Fibroblast of peridontal ligament (primary cell): ENCODE data around the gene HEATR5B.
"Not testable (repeated sequence)": the region's sequence is repeated elsewhere in the genome, so short reads cannot be mapped to it uniquely, and the experiment has no call there.

Experiments used
- DNase-seq: peaks from one replicate; pipeline ENCODE4 v3.0.0-alpha.2; 2010; ENCODE audit errors: extremely low read depth

The HEATR5B gene

GRCh38 chr2:37061776-37062175 lies 22.4 kb downstream of the HEATR5B start:
- DNase-seq, result no peak

DNA sequence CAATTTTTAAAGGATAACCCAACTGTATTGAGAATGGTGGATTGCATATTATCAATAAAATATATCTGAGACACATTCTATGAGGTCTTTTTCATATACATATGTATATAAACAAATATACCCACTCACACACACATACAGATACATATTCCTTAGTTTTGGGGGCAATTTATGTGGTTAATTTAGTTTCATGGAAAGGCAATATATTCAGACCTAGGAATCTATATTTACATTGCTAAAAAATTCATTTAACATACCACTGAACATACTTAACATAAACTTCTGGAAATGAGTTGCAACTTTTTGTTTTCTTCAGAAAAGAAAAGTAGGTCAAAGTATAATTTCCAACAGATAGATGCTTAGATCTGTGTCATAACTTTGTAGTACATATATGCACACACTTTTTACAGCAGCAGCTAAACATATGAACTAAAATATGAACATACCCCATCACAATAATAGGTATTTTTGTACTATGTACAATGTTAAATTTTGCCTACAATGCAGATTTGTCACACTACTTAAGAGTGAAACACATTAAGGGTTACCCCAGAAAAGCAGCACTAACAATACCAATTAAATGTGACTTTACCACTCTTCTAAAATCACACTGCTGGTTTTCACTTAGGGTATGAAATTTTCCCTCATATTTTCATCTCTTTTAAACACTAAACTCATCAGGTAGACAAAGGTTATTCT lies 23.0 kb downstream of the HEATR5B start:
- no peak for DNase-seq

GRCh38 chr2:37060446-37060845 lies 23.7 kb downstream of the HEATR5B start:
- no peak for DNase-seq

GRCh38 chr2:37059841-37060240 lies 24.3 kb downstream of the HEATR5B start:
- no peak for DNase-seq

DNA sequence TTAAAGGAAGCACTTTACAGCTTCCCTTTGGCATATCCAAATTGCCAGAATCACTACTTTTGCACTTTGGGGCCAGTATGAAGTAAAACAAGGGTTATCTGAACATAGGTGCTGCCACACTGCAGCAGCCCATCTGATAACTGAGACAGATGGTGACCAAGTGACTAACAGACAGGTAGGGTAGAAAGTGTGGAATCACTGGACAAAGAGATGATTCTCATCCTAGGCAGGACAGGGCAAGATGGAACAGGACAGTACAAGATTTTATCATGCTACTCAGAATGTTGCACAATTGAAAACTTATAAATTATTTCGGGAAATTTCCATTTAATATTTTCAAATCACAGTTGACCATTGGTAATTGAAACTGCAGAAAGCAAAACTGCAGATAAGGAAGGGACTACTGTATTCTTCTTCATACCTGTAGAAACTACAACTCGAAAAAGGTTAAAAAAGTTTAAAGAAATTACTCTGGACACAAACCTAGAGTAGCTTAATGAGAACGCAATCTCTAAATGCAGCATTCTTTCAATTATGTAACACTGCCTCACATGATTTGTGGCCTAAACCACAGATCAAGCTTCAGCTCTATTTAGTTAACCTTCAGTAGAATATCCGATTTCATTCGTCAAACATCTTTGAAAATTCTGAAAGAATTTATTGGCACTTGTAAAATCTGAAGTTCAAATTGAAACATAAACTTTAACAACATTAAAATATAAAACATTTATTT lies 31.4 kb downstream of the HEATR5B start:
- peak; percentile 33 for DNase-seq

DNA sequence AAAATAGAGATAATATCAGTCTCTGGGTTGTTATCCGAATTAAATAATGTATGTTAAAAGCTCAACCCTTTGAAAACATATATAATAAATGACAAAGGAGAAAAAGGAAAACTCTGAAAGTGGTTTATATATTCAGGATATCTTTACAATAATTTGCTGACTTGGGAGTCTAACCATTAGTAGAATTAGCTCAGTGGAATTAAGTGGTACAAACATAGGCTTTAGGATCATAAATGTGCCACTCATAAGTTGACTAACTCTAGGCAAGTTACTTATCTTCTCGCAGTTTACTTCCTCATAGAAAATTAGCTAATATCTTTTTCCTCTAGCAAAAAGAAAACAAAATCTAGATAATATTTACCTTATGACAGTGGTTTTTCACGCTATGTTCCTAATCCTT lies 44.6 kb downstream of the HEATR5B start:
- DNase-seq, result no peak

DNA sequence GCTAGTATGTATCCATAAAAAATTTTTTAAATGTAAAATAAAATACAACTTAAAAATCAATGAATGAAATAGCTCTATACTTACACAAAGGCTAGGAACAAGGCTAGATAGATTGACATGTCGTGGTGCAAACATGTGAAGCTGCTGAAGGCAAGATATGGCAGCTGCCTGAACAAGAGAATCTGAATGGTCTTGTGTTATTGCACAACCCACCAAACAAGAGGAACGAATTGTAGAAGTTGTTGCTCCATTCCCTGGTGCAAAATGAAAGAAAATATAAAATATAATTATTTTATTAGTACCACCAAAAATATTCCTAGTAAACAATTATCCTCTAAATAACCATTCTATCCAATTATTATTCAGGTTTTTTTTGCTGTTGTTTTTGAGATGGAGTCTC lies 46.4 kb downstream of the HEATR5B start:
- DNase-seq, result no peak

- no peak for DNase-seq
Observed at GRCh38 chr2:37029758-37030157, 54.4 kb downstream of the HEATR5B start.

GRCh38 chr2:37026050-37026449 lies 58.1 kb downstream of the HEATR5B start:
- no peak for DNase-seq

DNA sequence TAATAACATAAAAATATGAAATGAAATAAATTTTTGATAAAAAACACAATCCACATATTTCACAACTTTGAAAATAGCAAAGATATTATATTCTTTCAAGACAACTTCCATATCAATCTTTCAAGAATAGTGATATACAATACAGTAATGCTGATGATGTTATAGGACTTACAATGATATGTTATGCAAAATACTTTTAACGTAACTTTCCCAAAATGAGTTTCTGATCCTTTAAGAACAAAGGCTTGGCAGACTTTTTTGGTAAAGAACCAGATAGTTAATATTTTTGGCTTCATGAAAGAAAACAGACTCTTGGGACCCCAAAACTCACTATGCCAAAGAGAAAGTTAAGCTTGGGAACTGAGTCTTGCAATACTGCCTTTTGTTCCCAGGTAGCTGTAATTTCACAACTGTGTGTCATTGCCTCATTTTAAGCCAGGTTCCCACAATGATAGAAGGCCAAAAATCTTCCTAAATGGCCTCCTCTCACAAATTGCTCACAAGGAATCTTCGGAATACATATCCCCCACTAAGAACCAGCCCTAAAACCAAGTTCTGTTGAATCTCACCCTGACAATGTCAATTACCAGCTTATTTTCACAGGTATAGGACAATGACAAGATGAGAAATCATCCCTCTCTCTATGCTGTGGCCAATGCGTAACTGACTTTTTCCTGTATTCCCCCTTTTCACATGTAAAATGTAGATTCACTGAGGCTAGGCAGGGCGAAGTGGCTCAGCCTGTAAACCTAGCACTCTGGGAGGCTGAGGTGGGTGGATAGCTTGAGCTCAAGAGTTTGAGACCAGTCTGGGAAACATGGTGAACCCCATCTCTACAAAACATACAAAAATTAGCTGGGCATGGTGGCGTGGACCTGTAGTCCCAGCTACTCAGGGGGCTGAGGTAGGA lies 63.0 kb downstream of the HEATR5B start:
- no peak for DNase-seq

GRCh38 chr2:37020212-37020886 lies 63.8 kb downstream of the HEATR5B start:
- peak; percentile 70 for DNase-seq

GRCh38 chr2:37013315-37013641 lies 70.9 kb downstream of the HEATR5B start:
- no peak for DNase-seq

DNA sequence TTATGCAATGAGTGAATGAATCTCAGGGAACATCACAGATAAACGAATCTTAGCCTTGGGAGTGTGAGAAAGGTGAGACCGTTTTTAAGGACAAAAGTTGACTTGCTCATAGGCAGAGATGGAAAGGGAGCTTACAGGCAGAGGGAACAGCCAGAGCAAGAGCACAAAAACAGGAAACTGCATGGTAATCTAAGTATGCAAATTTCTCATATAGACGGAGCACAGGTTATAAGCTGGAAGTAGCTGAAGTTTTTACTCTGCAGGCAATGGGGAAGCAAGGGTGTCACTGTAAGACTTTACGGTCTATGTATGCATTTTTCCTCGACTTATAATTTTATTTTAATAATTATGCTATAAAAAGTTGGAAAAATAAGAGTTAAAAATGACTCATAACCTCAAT lies 73.0 kb downstream of the HEATR5B start:
- DNase-seq, result no peak

DNA sequence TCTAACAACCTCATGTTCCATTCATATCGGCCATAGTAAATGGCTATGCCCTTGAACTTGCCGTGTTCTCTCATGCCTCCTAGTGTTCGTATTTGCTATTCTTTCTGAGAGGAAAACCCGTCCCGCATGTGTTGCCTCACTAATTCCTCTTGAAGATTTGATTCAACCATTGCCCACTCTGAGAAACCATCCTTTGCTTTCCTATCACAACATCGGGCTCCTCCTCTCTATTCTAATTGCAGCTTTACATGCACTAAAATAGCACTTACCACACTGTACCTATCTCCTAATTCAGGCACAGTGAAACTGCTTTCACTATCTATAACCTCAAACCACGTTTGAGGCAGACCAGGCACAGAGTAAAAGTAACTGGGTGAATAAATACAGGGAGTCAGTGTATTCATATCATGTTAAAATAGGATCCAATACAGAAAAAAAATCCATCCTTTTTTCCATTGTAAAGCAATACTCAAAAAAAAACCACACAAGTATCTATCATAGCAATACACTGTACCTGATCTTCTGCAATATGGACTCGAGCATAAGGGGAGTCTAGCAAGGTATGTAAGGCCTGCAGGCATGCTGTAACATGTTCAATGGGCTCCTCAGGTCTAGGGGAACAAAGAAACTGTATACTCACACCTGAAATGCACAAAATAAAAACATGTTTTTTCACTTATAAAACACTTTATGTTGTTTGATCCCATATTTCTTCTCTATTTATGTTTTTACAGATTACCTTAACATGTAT lies 78.9 kb downstream of the HEATR5B start:
- DNase-seq, result peak; percentile 60

GRCh38 chr2:37000988-37001556 lies 83.1 kb downstream of the HEATR5B start:
- no peak for DNase-seq

DNA sequence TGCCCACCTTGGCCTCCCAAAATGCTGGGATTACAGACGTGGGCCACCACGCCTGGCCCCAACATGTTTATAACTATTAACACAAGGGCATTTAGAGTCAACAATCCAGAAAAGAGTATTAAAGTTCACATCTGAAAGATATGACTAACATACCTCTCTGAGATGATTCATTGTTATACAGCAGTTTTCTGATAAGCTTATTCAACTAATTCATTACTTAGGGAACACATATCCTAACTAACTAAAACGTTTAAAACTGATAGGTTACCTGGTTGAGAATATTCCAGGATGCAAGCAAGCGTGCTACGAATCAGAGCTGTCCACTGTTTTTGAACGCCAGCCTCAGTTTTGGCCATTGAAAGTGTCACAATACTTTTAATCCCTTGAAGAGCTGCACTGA lies 83.9 kb downstream of the HEATR5B start:
- no peak for DNase-seq

- not testable (repeated sequence) for DNase-seq
Observed at GRCh38 chr2:36999416-36999815, 84.8 kb downstream of the HEATR5B start.

GRCh38 chr2:36993841-36994620 lies 90.1 kb downstream of the HEATR5B start:
- DNase-seq, result peak; percentile 8

GRCh38 chr2:36988008-36988407 lies 96.2 kb downstream of the HEATR5B start:
- no peak for DNase-seq

DNA sequence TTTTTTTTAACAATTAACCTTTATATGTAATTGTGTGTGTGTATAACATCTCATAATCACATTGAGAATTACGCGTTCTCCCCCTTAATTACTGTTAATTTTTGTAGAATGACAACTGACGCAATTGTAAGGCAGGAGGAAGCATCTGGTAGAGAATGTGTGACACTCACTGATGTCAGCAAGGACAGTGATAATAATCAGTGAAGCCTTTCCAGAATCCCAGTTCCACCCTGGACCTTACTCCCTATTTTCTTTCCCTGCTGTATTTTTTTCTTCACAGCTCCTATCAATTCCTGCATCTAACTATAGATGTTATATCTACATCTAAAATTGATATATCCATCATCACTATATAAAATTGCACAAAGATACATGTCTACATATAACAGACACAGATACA lies 101.7 kb downstream of the HEATR5B start:
- DNase-seq, result no peak
